ENCODE measurements around the gene PSEN1. TPM values are rescaled to one million over a fixed set of nuclear protein-coding genes. Genes with fewer than 3 reads are reported as not detected.

PSEN1 gene
- total and polyA plus RNA-seq, 9 donors = 21.7 to 73.1 (median 44.0) TPM

GRCh38 chr14:73232984-73233383 is 96.7 kb downstream of the PSEN1 start:
- Histone ChIP-seq H3K4me1 (ENCODE audit: insufficient read depth) (peaks cover 24% of the 10 kb centered on the region), H3K27me3 (no peaks in the 10 kb centered on the region), H3K27ac (no peak overlapping the region), H3K9me3 (no peaks in the 10 kb centered on the region), H3K36me3 (no peaks in the 10 kb centered on the region), H3K4me3 (no peak overlapping the region)
- TF ChIP-seq CTCF (IDR thresholded peaks at IDR 0.05) = no peak
- no peak for TF ChIP-seq EP300 (IDR thresholded peaks at IDR 0.05)
- no peak for TF ChIP-seq POLR2A (IDR thresholded peaks at IDR 0.05)
- DNase-seq = no peak
- 71 to 76% (median 74%) methylated on average over 8 of the region's 8 CpGs for WGBS, 3 donors
- intact Hi-C loops (cut with DNase I) = loop anchor here in 1 of 4 donors (10.0 kb wide), 1 partner anchor 48 kb away; no protein-coding TSS in a partner anchor

- H3K36me3 ChIP-seq = no peaks in the 10 kb centered on the region
- peaks cover 24% of the 10 kb centered on the region for H3K4me1 ChIP-seq (ENCODE audit: insufficient read depth)
Observed at GRCh38 chr14:73233564-73233963, 97.3 kb downstream of the PSEN1 start.

GRCh38 chr14:73234029-73234428 is 97.7 kb downstream of the PSEN1 start:
- Histone ChIP-seq H3K4me1 (ENCODE audit: insufficient read depth) (peaks cover 22% of the 10 kb centered on the region), H3K27me3 (no peaks in the 10 kb centered on the region), H3K4me3 (no peak overlapping the region), H3K9me3 (no peaks in the 10 kb centered on the region), H3K36me3 (no peaks in the 10 kb centered on the region), H3K27ac (no peak overlapping the region)
- 76 to 85% (median 78%) methylated on average over 5 of the region's 5 CpGs for WGBS, 3 donors
- no peak for TF ChIP-seq EP300 (IDR thresholded peaks at IDR 0.05)
- no peak for TF ChIP-seq CTCF (IDR thresholded peaks at IDR 0.05)
- no peak for TF ChIP-seq POLR2A (IDR thresholded peaks at IDR 0.05)
- DNase-seq = no peak
- intact Hi-C loops (cut with DNase I) = loop anchor here in 1 of 4 donors (10.0 kb wide), 1 partner anchor 49 kb away; no protein-coding TSS in a partner anchor

More at GRCh38 chr14:73233564-73233963, 97.3 kb downstream of the PSEN1 start:
- DNase-seq = no peak
- Histone ChIP-seq H3K27me3 (no peaks in the 10 kb centered on the region), H3K9me3 (no peaks in the 10 kb centered on the region), H3K4me3 (no peak overlapping the region), H3K27ac (no peak overlapping the region)
- TF ChIP-seq EP300 (IDR thresholded peaks at IDR 0.05) (no peak), POLR2A (IDR thresholded peaks at IDR 0.05) (no peak), CTCF (IDR thresholded peaks at IDR 0.05) (no peak)
- intact Hi-C loops (cut with DNase I) = loop anchor here in 1 of 4 donors (10.0 kb wide), 1 partner anchor 49 kb away; no protein-coding TSS in a partner anchor
- 94 to 98% (median 96%) methylated on average over 10 of the region's 10 CpGs for WGBS, 3 donors

GRCh38 chr14:73234586-73235394 is 98.5 kb downstream of the PSEN1 start:
- Histone ChIP-seq H3K4me3 (no peak overlapping the region), H3K4me1 (ENCODE audit: insufficient read depth) (peaks cover 22% of the 10 kb centered on the region), H3K27me3 (no peaks in the 10 kb centered on the region), H3K27ac (no peak overlapping the region), H3K36me3 (no peaks in the 10 kb centered on the region), H3K9me3 (no peaks in the 10 kb centered on the region)
- peak in 2 of 5 donors; percentile 35 to 37 for DNase-seq
- no peak for TF ChIP-seq CTCF (IDR thresholded peaks at IDR 0.05)
- no peak for TF ChIP-seq POLR2A (IDR thresholded peaks at IDR 0.05)
- no peak for TF ChIP-seq EP300 (IDR thresholded peaks at IDR 0.05)
- intact Hi-C loops (cut with DNase I) = loop anchor here in 1 of 4 donors (10.0 kb wide), 1 partner anchor 50 kb away; no protein-coding TSS in a partner anchor
- 81 to 87% (median 84%) methylated on average over 11 of the region's 11 CpGs for WGBS, 3 donors

Measured in ovary (tissue), 9 donors.